NCI-H1417 (cell line): ENCODE measurements around the gene SLC10A3.

Experiments used
- DNase-seq, 3 experiments: peaks; one replicate each; lab custom pipeline; 2025; lab: John Stamatoyannopoulos, UW

The SLC10A3 gene, protein sequence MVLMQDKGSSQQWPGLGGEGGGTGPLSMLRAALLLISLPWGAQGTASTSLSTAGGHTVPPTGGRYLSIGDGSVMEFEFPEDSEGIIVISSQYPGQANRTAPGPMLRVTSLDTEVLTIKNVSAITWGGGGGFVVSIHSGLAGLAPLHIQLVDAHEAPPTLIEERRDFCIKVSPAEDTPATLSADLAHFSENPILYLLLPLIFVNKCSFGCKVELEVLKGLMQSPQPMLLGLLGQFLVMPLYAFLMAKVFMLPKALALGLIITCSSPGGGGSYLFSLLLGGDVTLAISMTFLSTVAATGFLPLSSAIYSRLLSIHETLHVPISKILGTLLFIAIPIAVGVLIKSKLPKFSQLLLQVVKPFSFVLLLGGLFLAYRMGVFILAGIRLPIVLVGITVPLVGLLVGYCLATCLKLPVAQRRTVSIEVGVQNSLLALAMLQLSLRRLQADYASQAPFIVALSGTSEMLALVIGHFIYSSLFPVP

DNA sequence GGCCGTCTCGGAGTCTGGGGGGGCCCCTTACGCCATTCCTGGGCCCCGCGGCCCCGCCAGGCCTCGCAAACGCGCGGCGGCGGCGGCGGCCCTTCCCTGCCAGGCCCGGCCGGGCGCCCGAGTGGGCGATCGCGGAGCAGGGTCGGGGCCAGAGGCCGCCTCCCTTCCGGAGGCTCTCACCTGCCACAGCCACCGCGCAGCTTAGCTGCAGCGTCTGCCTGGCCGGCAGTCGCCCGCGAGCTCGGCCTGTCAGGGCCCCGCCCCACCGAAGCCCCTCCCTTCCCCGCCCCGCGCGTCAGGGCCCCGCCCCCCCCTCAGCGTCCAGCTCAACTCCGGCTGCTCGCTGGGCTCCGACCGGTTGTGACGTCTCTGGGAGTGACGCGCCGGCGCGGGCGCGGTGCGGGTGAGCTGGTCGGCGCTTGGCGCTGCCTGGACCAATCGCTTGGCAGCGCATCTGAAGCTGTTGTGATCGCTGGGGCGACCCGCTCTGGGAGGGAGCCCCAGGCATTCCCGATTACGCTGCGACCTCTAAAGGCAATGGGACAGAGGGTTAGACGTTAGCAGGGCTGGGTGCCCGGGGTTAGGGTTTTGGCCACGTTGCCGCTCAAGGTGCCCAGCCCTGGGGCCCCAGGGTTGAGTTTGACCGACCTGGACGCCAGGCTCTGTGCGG is at the start of gene SLC10A3:
Gene SLC10A3, minus strand, starts transcription at position 216 of the 670 bp plus-strand sequence. CDS start 1,689 bp downstream, outside the sequence.
- peak; percentile 90 to 97 (median 94) for DNase-seq

DNA sequence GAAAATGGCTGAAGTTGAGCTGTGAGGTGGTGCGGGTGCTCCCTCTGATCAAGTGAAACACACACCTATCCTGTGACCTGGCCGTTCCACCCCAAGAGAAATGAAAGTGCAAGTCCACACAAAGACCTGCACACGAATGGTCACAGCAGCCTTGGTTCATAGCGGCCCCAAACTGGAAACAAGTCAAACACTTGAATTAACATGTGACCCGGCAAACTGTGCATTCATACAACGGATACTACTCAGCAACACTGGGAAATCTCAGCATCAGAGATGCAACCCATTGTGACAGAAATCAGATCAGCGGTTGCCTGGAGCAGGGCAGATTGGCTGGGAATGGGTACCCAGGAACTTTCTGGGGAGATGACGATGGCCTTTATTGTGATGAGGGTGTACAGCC is 48.6 kb upstream of the SLC10A3 start:
- DNase-seq = no peak

DNA sequence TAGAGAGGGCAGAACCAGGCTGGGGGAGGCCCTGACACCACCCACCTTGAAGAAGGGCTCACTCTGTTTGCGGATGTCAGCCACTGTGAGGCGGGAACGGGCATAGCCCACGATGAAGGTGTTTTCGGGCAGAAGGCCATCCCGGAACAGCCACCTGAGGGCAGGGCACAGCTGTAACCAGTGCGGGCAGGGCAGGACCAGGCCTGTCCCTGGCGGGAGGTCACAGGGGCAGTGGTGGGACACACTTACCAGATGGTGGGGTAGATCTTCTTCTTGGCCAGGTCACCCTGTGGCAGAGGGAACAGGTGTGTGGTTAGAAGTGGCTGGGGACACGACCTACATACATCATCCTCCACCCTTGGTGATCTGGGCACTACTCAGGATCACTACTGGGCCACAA is 45.5 kb upstream of the SLC10A3 start:
- DNase-seq = no peak

DNA sequence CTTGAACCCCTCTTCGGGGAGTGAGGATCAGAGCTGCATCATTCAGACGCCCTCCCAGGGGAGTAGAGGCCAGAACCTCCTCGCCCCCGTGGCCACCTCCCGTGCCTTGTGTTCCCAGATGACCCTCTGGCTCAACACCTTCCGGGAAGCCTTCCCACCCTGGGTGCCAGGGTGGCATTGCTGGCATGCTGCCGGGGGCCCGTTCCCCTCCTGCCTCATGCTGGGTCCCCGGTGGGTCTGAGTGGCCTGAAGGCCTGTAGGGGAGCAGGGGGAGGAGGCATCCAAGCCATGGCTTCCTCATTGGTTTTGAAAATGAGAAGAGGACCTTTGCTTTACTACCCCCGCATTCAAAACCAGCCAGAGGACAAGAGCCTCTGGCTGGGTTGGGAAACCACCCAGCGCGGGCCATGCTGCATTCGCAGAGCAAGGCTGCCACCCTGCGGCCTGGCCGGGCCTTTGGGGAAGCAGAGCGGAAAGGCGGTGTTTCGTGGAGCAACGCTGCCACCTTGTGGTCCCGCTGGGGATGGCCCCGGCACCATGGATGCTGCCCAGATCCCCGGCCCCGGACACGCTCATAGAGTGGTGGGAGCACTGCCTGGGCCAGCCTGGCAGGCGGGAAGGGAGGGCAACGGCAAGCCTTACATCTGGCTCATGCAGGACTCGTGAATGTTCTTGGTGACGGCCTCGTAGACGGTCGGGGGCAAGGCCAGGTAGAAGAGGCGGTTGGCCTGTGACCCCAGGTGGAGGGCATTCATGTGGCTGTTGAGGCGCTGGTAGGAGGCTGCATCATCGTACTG is 44.3 kb upstream of the SLC10A3 start:
- peak; percentile 73 to 93 (median 86) for DNase-seq

DNA sequence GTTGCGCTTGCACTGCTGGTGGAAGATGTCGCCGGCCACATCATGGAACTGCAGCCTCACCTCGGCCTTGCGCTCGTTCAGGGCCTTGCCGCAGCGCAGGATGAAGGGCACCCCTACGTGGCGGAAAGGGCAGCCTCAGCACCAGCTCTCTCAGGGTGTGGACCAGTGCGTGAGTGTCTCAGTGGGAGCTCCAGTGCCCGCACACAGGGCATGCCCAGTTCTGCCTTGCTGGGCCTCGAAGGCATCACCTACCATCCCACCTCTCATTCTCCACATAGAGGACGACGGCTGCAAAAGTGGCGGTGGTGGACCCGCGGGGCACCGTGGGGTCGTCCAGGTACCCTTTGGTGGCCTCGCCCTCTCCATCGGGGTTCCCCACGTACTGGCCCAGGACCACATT is 42.3 kb upstream of the SLC10A3 start:
- DNase-seq = no peak

DNA sequence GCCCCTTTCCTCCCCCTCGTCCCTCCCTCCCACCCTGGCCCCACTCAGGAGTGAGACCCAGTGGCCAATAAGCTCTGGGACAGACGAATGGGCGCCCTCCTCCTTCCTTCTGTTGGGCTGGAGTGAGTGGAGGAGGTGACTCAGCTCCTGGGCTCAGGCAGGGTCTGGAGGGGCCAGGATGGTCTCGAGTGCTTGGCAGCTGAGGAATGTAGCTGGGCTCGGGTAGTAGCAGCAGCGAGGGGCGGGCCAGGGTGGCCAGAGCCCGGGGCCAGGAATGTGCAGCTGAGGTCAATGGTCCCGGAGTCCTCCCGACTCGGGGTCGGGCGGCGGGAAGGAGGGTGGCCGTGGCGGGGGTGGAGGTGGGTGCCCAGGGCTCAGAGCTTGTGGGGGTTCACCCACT is 41.2 kb upstream of the SLC10A3 start:
- no peak for DNase-seq

DNA sequence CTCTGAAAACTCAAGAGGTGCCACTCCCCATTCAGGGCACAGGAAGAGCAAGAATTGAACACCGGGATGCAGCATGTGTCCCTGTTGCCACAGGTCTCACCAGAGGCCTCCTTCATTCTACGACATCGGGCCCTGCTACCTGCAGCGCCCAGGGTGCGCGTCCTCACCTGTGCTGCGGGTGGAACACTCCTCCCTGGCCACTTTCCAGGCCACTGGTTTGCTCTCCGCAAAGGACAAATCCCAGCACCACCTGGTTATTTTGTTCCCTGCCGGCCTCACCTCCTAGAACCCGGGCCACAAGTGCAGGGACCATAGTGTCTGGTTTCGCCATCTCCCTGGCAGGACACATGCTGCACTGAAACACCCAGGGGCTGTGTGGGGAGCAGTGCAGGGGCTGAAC is 39.9 kb upstream of the SLC10A3 start:
- no peak for DNase-seq

DNA sequence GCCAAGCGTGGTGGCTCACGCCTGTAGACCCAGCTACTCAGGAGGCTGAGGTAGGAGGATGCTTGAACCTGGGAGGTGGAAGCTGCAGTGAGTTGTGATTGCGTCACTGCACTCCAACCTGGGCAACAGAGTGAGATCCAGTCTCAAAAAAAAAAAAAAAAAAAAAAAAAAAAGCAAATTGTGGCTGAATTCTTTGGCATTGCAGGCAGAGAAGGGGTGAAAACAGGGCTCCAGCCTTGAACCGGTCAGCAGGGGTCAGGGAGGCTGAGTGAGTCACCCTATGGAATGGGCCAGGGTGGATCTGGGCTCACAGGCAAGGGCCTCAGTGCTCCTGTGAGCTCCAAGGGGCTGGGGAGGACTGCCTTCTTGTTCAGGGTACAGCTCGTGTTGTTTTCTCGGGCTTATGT is 38.8 kb upstream of the SLC10A3 start:
- no peak for DNase-seq

DNA sequence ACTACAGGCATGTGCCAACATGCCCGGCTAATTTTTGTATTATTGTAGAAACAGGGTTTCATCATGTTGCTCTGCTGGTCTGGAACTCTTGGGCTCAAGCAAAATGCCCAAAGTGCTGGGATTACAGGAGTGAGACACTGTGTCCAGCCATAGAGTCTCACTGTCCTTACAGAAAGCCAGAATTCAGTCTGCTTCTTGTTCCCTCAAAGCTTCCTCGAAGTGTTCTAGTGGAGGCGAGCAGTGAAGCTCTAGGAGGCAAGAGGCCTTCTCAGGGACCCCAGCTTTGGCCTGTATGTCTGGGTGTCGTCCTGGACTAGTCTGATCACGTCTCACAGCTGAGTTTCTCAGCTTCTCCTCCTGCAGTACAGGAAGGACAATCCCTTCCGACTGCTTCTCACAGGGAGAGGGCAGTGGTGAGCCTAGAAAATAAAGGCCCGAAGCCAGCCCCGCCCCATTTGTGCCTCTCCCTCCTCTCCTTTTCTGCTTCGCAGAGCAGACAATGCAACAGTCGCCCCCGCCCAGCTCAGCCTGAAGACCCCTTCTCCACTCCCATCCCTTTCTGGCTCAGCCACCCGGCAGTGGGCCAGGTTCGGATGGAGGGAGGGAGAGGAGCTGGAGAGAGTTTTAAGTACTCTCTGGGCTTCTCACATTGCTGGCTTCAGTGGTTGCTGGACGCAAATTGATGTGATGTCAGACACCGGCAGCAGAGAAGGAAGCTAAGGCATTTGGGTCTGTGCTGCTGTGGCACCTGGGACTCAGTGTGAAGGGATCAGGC is 36.7 kb upstream of the SLC10A3 start:
- peak; percentile 66 to 82 (median 73) for DNase-seq

DNA sequence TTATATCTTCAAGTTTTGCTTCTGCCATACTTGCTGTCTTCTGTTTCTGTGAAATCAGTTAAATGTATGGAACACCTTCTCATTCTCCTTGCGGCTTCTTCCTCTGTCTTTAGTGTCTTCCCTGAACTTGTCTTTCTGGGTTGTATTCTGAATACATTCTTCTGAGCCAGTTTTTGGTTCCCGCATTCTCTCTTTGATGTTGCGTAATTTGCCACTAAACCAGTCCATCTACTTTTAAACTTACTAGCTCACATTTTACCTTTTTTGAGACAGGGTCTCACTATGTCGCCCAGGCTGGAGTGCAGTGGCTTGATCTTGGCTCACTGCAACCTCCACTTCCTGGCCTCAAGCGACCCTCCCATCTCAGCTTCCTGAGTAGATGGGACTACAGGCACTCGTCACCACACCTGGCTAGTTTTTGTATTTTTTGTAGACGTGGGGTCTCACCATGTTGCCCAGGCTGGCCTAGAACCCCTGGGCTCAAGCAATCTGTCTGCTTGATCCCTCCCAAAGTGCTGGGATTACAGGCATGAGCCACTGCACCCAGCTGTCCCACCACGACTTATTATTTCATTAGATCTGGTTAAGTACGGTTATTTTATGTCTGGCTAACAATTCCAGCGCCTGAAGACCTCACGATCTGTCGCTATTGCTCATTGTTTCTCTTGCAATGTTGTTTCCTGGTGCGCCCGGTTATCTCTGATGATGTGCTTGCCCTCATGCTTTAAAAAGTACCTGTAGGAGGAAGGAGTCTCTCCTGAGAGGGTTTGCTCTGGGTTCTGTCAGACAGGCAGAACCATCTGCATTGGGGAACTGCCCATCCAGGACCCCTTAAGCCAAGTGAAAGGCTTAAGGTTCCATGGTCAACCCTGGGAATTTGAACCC is 35.4 kb upstream of the SLC10A3 start:
- no peak for DNase-seq

DNA sequence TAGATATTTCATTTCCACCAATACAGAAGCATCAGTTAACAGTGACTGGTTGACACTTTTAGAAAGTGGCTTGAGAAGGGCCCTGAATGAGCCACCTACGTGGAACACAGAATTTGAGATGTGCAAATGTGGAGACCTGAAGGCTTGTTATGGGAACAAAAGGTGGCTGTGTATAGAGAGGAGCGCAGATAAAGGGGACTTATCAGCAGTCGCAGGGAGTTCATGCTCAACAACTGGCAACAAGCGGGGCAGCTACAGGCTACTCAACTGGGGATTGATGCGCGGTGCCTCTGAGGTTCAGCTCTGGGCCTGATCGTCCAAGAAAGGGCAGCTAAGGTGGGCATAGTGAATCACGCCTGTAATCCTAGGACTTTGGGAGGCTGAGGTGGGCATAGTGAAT is 29.0 kb upstream of the SLC10A3 start:
- no peak for DNase-seq

DNA sequence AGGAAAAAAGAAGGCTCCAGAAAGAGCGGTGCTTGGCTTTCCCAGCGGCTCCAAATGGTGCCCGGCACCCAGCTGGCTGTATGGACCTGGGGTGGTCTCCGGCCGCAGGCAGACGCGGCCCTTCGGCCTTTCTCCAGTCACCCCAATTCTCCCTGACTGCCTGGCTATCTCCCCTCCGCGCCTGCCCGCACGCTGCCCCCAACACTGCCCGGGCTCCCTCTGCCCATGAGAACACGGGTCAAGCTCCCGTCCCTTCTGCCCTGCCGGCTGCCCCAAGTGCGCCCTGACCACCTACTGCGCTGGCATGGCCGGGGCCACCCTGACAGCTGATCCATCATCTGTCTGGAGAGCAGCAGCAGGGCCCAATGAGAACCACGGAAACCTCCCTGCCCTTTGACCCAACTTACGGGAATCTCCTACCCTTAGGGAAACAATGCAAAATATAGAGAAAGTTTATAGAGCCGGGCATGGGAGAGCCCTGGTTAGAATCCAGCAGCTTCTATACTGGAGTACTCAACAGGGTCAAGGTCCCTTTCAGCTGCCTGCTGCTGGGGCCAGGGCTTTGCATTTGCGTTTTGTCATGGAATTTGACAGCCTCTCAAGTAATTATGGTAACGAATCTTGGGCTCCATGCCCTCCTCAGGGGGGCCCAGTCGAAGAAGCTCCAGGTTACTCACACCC is 26.8 kb upstream of the SLC10A3 start:
- no peak for DNase-seq

DNA sequence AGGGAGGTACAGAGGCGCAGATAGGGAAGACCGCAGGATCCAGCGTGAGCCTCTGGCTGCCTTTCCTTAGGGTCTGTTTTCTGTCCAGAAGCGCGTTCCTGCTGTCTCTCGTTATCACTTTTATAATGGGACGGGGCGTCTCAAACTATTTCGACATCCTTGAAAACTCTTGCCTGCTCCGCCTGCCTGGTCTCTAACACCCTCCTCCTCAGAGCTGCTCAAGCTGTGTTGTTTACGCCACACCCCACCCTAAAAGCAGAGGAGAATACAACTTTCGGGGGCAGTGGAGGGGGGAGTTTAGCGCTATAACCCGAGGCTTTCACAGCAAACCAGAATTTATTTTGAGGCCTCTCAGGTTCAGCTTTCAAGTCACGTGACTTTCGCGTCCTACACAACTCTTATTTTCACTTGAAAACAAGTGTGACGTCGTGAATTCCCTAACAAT is 26.2 kb upstream of the SLC10A3 start:
- no peak for DNase-seq

DNA sequence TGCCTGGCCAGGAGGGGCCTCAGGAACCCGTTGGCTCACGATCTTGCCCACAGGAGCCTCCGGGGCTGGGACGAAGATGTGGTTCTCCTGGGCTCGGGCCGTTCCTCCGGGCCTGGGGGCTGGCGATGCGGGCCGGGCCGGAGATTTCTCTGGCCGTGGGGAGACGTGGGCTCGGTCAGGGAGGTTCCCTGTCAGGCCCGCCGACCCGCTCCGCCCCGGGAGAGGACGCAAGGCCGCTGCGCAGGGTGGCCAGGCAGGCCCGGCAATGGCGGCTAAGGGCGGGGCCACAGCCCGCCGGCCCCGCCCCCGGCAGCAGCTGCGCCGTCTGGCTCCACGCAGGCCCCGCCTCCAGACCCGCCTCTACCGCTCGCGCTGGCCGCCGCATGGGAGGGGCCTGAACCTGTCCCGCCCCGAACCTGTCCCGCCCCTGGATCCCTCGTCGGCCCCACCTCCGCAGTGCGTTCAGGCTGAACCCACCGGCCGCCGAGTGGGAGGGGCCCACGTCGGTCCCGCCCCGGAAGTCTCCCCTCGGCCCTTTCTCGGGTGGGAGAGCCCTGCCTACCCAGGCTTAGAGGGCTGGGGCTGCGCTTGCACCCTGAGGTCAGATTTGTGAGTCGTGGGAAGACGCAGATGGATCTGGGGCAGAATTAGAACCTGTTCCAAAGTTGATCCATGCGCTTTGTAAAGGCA is 25.7 kb upstream of the SLC10A3 start, which contains the start of gene FAM3A:
Gene FAM3A, minus strand, starts transcription at position 267 of the 690 bp plus-strand sequence. CDS start 460 bp downstream, outside the sequence.
- peak; percentile 88 to 96 (median 92) for DNase-seq

DNA sequence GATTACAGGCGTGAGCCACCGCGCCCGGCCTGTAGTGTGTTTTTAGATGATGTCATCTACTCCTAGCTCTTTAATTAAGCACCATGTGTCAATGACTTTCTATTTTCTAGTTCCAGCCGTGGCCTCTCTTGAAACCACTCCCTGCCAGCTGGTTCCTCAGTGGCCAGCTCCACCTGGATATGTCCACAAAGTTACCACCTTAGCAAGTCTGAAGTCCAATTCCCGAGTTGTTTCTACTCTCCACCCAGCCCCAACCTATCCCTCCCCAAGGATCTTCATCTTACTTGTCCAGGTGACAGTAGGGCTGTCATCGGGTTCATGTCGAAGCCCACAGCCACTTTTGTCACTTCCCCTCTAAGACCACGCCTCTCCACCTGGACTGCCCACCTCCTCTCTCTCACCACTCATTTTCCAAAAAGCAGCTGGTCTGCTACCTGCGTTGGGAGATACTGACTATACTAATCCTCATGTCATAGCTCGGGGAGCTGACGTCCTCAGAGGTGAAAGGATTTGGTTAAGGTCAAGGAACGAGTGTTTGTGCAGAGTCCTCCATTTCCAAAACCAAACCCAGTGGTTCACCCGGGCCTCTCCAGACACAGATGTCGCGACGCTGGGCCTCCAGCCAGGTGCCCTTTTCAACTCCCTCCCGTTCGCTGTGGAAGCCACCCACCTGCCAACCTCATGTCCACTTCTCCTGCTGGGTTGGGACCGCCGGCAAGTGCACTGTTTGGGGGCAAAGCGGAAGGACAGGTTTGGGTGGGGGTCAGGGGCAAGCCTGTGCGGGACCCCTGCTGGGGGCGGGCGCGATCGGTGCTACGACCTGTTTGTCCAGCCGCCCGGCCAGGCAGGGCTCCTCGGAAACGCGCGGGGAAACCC is 24.9 kb upstream of the SLC10A3 start:
- peak in 2 of 3 experiments; percentile 48 to 68 for DNase-seq

DNA sequence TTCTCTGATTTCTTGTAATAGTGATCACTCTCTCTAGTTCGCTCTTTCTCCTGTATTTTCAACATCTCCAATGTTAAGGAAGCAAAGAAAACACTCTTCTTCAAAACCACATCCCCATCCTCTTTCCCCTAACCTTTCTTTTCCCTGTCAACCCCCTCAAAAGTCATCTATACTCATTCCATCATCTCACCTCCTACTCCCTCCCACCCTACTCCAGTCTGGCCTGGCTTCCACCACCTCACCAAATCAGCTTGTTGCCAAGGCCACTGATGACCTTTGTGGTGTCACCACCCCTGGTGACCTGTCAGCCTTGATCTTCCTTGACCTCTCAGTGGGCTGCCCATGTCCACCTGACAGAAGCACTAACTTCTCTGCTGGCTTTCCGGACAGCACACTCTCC is 23.3 kb upstream of the SLC10A3 start:
- DNase-seq = no peak

DNA sequence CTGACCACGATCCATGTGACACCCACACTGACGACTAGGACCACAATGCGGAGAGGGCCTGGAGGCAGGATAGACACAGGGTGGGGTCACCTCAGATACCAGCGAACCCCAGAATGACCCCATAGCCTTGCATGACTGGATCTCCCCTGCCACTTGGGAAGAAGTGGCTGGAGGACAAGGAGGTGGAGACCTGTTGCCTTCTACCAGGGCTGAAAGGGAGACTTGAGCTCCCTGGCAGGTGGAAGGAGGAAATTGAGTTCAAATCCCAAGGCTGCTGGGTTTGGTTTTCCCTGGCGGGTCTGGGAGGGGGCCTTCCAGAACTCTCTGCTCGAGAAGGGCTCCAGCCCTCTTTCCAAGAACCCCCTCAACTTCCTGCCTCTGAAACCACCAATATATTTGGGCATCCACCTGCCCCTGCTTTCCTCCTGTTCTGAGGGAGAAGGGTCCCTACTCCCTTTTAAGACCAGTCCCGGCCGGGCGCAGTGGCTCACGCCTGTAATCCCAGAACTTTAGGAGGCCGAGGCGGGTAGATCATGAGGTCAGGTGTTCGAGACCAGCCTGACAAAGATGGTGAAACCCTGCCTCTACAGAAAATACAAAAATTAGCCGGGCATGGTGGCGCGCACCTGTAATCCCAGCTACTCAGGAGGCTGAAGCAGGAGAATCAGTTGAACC is 22.6 kb upstream of the SLC10A3 start:
- no peak for DNase-seq

DNA sequence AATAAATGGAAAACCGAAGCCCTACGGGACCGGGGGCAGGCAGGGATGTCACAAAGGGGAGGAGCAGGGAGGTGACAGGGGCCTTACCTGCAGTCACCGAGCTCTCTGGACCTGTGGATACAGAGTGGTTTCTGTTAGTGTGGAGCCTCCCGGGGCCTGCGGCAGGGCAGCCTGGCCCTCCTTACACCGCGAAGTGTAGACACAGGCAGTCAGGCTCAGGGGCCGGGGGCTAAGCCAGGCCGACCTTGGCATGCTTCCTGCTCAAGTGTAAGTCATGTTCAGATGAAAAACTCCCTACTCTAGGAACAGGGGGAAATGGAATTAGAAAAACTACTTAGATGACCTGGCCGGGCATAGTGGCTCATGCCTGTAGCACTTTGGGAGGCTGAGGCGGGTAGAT is 21.3 kb upstream of the SLC10A3 start:
- no peak for DNase-seq
